Stomach smooth muscle (tissue), 2 donors: Measurements from ENCODE around the gene IZUMO1.
"Not testable (repeated sequence)": the region's sequence is repeated elsewhere in the genome, so short reads cannot be mapped to it uniquely, and the experiment has no call there.

Experiments
- H3K27ac ChIP-seq: one replicate; pipeline ENCODE4 v1.7.0; 2013; ENCODE audit warnings: mild to moderate bottlenecking, low read length, inconsistent platforms
- H3K27me3 ChIP-seq, 2 donors: one replicate each; pipeline ENCODE4 v1.7.0; 2013; ENCODE audit warnings: low read length in 2 of 2; ENCODE audit not compliant: insufficient read depth in 2 of 2, control insufficient read depth in 1 of 2
- H3K36me3 ChIP-seq, 2 donors: one replicate each; pipeline ENCODE4 v1.7.0; 2013; ENCODE audit warnings: low read length in 2 of 2; ENCODE audit not compliant: control insufficient read depth in 2 of 2, insufficient read depth in 2 of 2
- H3K4me1 ChIP-seq: one replicate; pipeline ENCODE4 v1.7.0; 2013; ENCODE audit warnings: low read length; ENCODE audit not compliant: control insufficient read depth, insufficient read depth
- H3K4me3 ChIP-seq, 2 donors: one replicate each; pipeline ENCODE4 v1.7.0; 2013; ENCODE audit warnings: low read length in 2 of 2
- H3K9ac ChIP-seq, 2 donors: one replicate each; pipeline ENCODE4 v1.7.0; 2013; ENCODE audit warnings: low read length in 2 of 2, mild to moderate bottlenecking in 1 of 2
- H3K9me3 ChIP-seq, 2 donors: one replicate each; pipeline ENCODE4 v1.7.0; 2013; ENCODE audit warnings: low read length in 2 of 2; ENCODE audit not compliant: control insufficient read depth in 2 of 2
- donor health status: healthy.
- donor health status: Pancreatic carcinoma.

IZUMO1 gene

GRCh38 chr19:48719263-48720171, 27.2 kb downstream of the IZUMO1 start, which contains the start of gene MAMSTR:
MAMSTR (minus strand) TSS chr19:48719725; CDS start chr19:48719031, 694 bp downstream.
- Histone ChIP-seq H3K9ac (peak within 1 kb of the TSS; percentile 21 to 61), H3K27ac (peak within 1 kb of the TSS; percentile 90), H3K36me3 (no peaks in the 10 kb centered on the region), H3K4me3 (peak within 1 kb of the TSS; percentile 80 to 85), H3K27me3 (no peaks in the 10 kb centered on the region), H3K9me3 (no peaks in the 10 kb centered on the region), H3K4me1 (peaks cover 41% of the 10 kb centered on the region)

DNA sequence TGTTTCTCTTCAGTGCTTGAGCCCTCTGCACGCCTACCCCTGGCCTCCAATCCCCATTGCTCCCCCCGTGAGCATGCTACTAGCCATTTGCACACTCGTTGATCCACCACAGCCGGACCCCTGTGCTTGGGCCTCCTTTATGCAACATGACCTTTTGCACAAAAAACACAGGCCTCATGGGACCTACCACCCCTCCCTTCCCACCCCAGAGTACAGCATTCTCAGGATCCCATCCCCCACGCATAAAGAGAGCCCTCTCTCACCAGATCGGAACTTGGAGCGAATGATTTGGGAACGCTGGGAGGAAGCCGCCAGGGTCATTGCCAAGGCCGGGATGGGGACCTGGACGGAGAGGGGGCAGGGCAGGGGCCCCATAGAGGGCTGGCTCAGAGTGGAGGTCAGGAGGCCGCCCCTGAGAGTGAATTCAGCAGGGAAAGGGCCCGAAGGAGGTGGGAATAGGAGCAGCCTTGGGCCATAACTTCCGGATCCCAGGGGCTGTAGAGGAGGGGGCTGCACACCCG, 27.9 kb downstream of the IZUMO1 start:
- H3K27me3 ChIP-seq: no peaks in the 10 kb centered on the region
- no peak overlapping the region for H3K27ac ChIP-seq
- H3K9me3 ChIP-seq: no peaks in the 10 kb centered on the region
- no peak overlapping the region for H3K9ac ChIP-seq
- H3K4me3 ChIP-seq: no peak overlapping the region
- H3K4me1 ChIP-seq: peaks cover 43% of the 10 kb centered on the region
- H3K36me3 ChIP-seq: no peaks in the 10 kb centered on the region

DNA sequence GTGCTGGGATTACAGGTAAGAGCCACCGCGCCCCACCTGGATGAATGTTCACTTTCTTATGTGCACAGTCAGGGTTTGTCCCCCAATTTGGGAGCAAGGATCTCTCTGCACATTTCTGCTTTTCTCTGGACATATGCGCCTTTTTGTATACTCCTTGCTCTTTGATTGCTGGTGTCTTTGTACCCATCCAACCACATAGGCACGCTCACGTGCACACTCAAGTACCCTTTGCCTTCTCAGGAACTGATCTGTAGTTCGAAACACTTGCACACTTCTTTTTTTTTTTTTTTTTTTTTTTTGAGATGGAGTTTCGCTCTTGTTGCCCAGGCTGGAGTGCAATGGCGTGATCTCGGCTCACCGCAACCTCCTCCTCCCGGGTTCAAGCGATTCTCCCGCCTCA, 28.6 kb downstream of the IZUMO1 start:
- not testable (repeated sequence) for H3K4me3 ChIP-seq, H3K27me3 ChIP-seq, H3K9me3 ChIP-seq, H3K27ac ChIP-seq, H3K36me3 ChIP-seq, H3K9ac ChIP-seq
- H3K4me1 ChIP-seq: peaks cover 49% of the 10 kb centered on the region

DNA sequence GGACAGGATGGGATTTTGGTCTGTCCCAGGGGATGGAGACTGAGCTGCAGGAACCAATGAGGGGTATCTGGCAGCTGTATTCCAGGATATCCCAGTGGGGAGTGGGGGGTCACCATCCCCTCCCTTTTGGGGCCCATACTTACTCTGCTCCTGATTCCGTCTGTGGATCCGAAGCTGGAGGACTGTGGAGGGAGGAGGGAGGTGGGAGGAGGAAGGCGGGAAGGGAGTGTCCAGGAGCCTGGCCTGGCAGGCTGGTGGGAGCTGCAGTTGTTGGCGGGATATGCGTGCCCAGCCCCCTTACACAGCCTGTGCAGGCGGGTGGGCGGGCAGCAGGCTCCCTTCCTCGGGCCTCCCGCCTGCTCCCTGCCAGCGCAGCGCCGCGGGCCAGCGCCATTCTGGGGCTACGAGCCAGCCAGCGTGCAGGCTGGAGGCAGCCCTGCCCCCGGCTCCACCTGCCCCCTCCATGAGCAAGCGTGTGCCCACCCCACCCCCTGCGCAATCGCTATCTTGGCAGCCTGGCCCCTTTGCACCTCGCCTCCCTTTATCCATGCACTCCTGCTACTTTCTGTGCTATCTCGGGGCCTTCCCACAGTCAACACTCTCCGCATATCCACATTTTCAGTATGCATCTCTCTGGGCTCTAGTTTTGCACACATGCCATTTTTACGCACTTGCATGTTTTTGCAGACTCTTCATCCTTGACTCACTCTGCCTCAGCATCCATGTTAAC, 30.0 kb downstream of the IZUMO1 start:
- no peaks in the 10 kb centered on the region for H3K27me3 ChIP-seq
- H3K9ac ChIP-seq: peak overlapping the region; percentile 29 to 59
- H3K9me3 ChIP-seq: no peaks in the 10 kb centered on the region
- peak overlapping the region; percentile 55 for H3K27ac ChIP-seq
- peak overlapping the region; percentile 55 to 68 for H3K4me3 ChIP-seq
- H3K4me1 ChIP-seq: peaks cover 55% of the 10 kb centered on the region
- H3K36me3 ChIP-seq: no peaks in the 10 kb centered on the region

DNA sequence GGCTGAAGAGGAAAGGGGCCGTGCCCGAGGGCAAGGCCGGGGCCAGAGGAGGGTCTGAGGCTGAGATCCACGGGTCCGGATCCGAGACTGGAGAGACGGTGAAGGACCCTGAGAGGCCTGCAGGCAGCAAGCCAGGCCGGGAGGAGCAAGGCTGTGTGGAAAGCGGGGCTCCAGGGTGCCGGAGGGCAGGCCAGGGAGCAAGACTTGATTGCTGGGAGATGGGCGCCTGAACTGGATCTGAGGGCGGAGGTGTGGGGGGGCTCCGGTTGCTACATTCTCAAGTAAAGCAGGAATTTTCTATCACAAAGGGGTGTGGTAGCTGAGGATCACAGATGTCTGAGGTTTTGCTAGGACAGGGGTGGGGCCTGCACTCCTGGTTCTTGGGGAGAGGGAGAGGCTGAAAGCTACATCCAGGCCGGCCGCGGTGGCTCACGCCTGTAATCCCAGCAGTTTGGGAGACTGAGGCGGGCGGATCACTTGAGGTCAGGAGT, 31.0 kb downstream of the IZUMO1 start:
- no peaks in the 10 kb centered on the region for H3K27me3 ChIP-seq
- peak overlapping the region in 1 of 2 donors; percentile 73 for H3K4me3 ChIP-seq
- H3K36me3 ChIP-seq: no peaks in the 10 kb centered on the region
- H3K27ac ChIP-seq: peak overlapping the region; percentile 85
- peaks cover 55% of the 10 kb centered on the region for H3K4me1 ChIP-seq
- H3K9me3 ChIP-seq: no peaks in the 10 kb centered on the region
- peak overlapping the region in 1 of 2 donors; percentile 22 for H3K9ac ChIP-seq

- Histone ChIP-seq H3K4me3 (peak overlapping the region; percentile 73 to 75), H3K9me3 (no peaks in the 10 kb centered on the region), H3K9ac (peak overlapping the region; percentile 84 to 86), H3K36me3 (no peaks in the 10 kb centered on the region), H3K4me1 (peaks cover 51% of the 10 kb centered on the region), H3K27ac (peak overlapping the region; percentile 85), H3K27me3 (no peaks in the 10 kb centered on the region)
Observed at GRCh38 chr19:48714759-48715675, 31.7 kb downstream of the IZUMO1 start.

- no peaks in the 10 kb centered on the region for H3K9me3 ChIP-seq
- H3K27me3 ChIP-seq: no peaks in the 10 kb centered on the region
- peak overlapping the region; percentile 85 for H3K27ac ChIP-seq
- H3K36me3 ChIP-seq: no peaks in the 10 kb centered on the region
- H3K4me1 ChIP-seq: peaks cover 45% of the 10 kb centered on the region
- H3K9ac ChIP-seq: peak overlapping the region; percentile 84 to 86
- H3K4me3 ChIP-seq: peak overlapping the region; percentile 75 to 85
Observed at GRCh38 chr19:48713864-48714755, 32.6 kb downstream of the IZUMO1 start.

- H3K27ac ChIP-seq: no peak overlapping the region
- H3K9ac ChIP-seq: peak overlapping the region; percentile 52 to 71
- peak overlapping the region; percentile 75 to 85 for H3K4me3 ChIP-seq
- H3K9me3 ChIP-seq: no peaks in the 10 kb centered on the region
- peaks cover 40% of the 10 kb centered on the region for H3K4me1 ChIP-seq
- H3K36me3 ChIP-seq: no peaks in the 10 kb centered on the region
- H3K27me3 ChIP-seq: no peaks in the 10 kb centered on the region
Observed at GRCh38 chr19:48713041-48713863, 33.5 kb downstream of the IZUMO1 start.
